NCI-H2107 treated with DMSO at 0.1 percent for 48 hours (cell line): ENCODE measurements around the gene SAMHD1.
"Not testable (repeated sequence)": the region's sequence is repeated elsewhere in the genome, so short reads cannot be mapped to it uniquely, and the experiment has no call there.

Experiments
- DNase-seq: peaks from one replicate; lab custom pipeline; 2025; ENCODE audit not compliant: unreplicated experiment; lab: John Stamatoyannopoulos, UW

Gene SAMHD1

GRCh38 chr20:36917943-36918342 lies 33.6 kb downstream of the SAMHD1 start:
- DNase-seq: no peak

GRCh38 chr20:36917240-36917639 lies 34.3 kb downstream of the SAMHD1 start:
- DNase-seq: no peak

- no peak for DNase-seq
These were observed 35.3 kb downstream of the SAMHD1 start for GRCh38 chr20:36916199-36916598.

- no peak for DNase-seq
These were observed 42.9 kb downstream of the SAMHD1 start for GRCh38 chr20:36908603-36909002.

- DNase-seq: not testable (repeated sequence)
These were observed 45.4 kb downstream of the SAMHD1 start for GRCh38 chr20:36906086-36906485.

GRCh38 chr20:36905566-36905965 lies 45.9 kb downstream of the SAMHD1 start:
- DNase-seq: not testable (repeated sequence)

GRCh38 chr20:36904690-36905089 lies 46.8 kb downstream of the SAMHD1 start:
- DNase-seq: no peak

GRCh38 chr20:36895036-36895435 lies 56.5 kb downstream of the SAMHD1 start:
- DNase-seq: no peak

- DNase-seq: no peak
These were observed 57.7 kb downstream of the SAMHD1 start for GRCh38 chr20:36893801-36894200.

GRCh38 chr20:36891211-36891610 lies 60.3 kb downstream of the SAMHD1 start:
- no peak for DNase-seq

- no peak for DNase-seq
These were observed 60.9 kb downstream of the SAMHD1 start for GRCh38 chr20:36890586-36890985.

- no peak for DNase-seq
These were observed 62.5 kb downstream of the SAMHD1 start for GRCh38 chr20:36888880-36889516.

- no peak for DNase-seq
These were observed 63.8 kb downstream of the SAMHD1 start for GRCh38 chr20:36887752-36888090.

GRCh38 chr20:36886859-36887751 lies 64.4 kb downstream of the SAMHD1 start:
- peak; percentile 66 for DNase-seq

- DNase-seq: no peak
These were observed 66.2 kb downstream of the SAMHD1 start for GRCh38 chr20:36885356-36885755.

GRCh38 chr20:36883977-36884535 lies 67.5 kb downstream of the SAMHD1 start:
- no peak for DNase-seq

- no peak for DNase-seq
These were observed 69.6 kb downstream of the SAMHD1 start for GRCh38 chr20:36881888-36882287.

- no peak for DNase-seq
These were observed 70.2 kb downstream of the SAMHD1 start for GRCh38 chr20:36881331-36881730.

- no peak for DNase-seq
These were observed 70.7 kb downstream of the SAMHD1 start for GRCh38 chr20:36880741-36881250.

GRCh38 chr20:36878941-36879340 lies 72.6 kb downstream of the SAMHD1 start:
- no peak for DNase-seq

GRCh38 chr20:36876473-36876833 lies 75.1 kb downstream of the SAMHD1 start:
- no peak for DNase-seq
